Sigmoid colon (tissue), 7 donors: ENCODE results near the gene CEL. TPM values are rescaled to one million over a fixed set of nuclear protein-coding genes. Genes with fewer than 3 reads are reported as not detected.
"Not testable (repeated sequence)": the region's sequence is repeated elsewhere in the genome, so short reads cannot be mapped to it uniquely, and the experiment has no call there.

ENCODE experiments used
- DNase-seq: peaks from one replicate; pipeline ENCODE4 v3.0.0-alpha.2; 2019
- H3K27ac ChIP-seq, 4 donors: fragments of 200-600 bp; sonication (generic); one replicate each; pipeline ENCODE4 v1.5.1; 2016 to 2019; ENCODE audit warnings: mild to moderate bottlenecking in 1 of 4
- H3K27me3 ChIP-seq, 3 donors: fragments of 200-600 bp; sonication (generic); one replicate each; pipeline ENCODE4 v1.5.1; 2019; ENCODE audit warnings: mild to moderate bottlenecking in 1 of 3
- H3K36me3 ChIP-seq, 4 donors: fragments of 200-600 bp; sonication (generic); one replicate each; pipeline ENCODE4 v1.5.1; 2016 to 2019
- H3K4me1 ChIP-seq, 4 donors: fragments of 200-600 bp; sonication (generic); one replicate each; pipeline ENCODE4 v1.5.1; 2017 to 2019
- H3K4me3 ChIP-seq, 4 donors: fragments of 200-600 bp; sonication (generic); one replicate each; pipeline ENCODE4 v1.5.1; 2017 to 2019; ENCODE audit warnings: mild to moderate bottlenecking in 2 of 4, moderate library complexity in 1 of 4
- H3K9me3 ChIP-seq, 4 donors: fragments of 200-600 bp in 3 of 4; sonication (generic) in 3 of 4; one replicate each; pipeline versions ENCODE4 v1.5.1 to v1.6.1; 2013 to 2019
- EP300 ChIP-seq, 4 donors: sonication (generic); formaldehyde crosslinking; IDR thresholded peaks; one replicate each; pipeline ENCODE4 v1.6.1; 2017; ENCODE audit warnings: antibody characterized with exemption in 4 of 4
- POLR2A ChIP-seq, 2 donors: fragments of 450-650 bp; IDR thresholded peaks; one replicate each; pipeline ENCODE4 v1.6.1; 2016; ENCODE audit warnings: antibody characterized with exemption in 2 of 2, mild to moderate bottlenecking in 2 of 2, moderate library complexity in 2 of 2
- POLR2AphosphoS5 ChIP-seq, 4 donors: sonication (generic); formaldehyde crosslinking; IDR thresholded peaks; one replicate each; pipeline ENCODE4 v1.6.1; 2017; ENCODE audit warnings: antibody characterized with exemption in 4 of 4
- WGBS, 2 donors: extraction: QIAGEN DNeasy Blood & Tissue Kit; methylation state at CpG; one replicate each; pipeline ENCODE4 v1.1.7; 2013; 5-methylcytosine and 5-hydroxymethylcytosine counted together
- intact Hi-C: fragments of 100-400 bp; cut with DNase I; formaldehyde crosslinking; loops from one replicate; pipeline ENCODE4 v1.15.1; 2023
- polyA plus RNA-seq, 3 donors: library from polyadenylated mRNA; stranded (reverse); fragments of 200-250 nt; gene quantifications; one replicate each; pipeline ENCODE4 v1.2.3, GENCODE V29; 2013
- total RNA-seq, 4 donors: library from RNA; depleted of rRNA; stranded (reverse); fragments of >200 nt; gene quantifications; one replicate each; pipeline ENCODE4 v1.1.0, GENCODE V29; 2016
- TF ChIP-seq, protein P1 (sequence below), 4 experiments: fragments of 450-650 bp in 3 of 4; fragments of 200-600 bp in 1 of 4; IDR thresholded peaks; one replicate each; pipeline ENCODE4 v1.5.1; 2016 to 2019; ENCODE audit warnings: antibody characterized with exemption in 4 of 4, mild to moderate bottlenecking in 3 of 4, moderate library complexity in 2 of 4
- donor health status: healthy with polysubstance abuse.
- donor health status: Bipolar disorder and iron deficiency.
- donor health status: healthy.

The CEL gene
- total and polyA plus RNA-seq, 7 donors: 0.36 to 4.8 (median 1.0) TPM; not detected in 2

DNA sequence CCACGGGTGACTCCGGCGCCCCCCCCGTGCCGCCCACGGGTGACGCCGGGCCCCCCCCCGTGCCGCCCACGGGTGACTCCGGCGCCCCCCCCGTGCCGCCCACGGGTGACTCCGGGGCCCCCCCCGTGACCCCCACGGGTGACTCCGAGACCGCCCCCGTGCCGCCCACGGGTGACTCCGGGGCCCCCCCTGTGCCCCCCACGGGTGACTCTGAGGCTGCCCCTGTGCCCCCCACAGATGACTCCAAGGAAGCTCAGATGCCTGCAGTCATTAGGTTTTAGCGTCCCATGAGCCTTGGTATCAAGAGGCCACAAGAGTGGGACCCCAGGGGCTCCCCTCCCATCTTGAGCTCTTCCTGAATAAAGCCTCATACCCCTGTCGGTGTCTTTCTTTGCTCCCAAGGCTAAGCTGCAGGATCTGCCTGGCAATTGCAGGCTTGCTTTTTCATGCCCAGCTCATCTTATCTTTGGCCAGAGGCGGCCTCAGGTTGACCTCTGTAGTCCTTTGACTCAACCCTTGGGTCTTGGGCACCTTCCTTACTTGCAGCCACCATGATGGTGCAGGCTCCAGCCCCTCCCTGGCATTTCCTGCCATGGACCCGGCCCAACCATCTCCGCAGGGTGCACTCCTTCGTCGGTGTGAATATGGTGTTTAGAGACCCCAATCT is 9.8 kb downstream of the CEL start:
- H3K4me3 ChIP-seq: no peak overlapping the region
- no peaks in the 10 kb centered on the region for H3K9me3 ChIP-seq
- no peaks in the 10 kb centered on the region for H3K27me3 ChIP-seq
- TF ChIP-seq, protein P1, sequence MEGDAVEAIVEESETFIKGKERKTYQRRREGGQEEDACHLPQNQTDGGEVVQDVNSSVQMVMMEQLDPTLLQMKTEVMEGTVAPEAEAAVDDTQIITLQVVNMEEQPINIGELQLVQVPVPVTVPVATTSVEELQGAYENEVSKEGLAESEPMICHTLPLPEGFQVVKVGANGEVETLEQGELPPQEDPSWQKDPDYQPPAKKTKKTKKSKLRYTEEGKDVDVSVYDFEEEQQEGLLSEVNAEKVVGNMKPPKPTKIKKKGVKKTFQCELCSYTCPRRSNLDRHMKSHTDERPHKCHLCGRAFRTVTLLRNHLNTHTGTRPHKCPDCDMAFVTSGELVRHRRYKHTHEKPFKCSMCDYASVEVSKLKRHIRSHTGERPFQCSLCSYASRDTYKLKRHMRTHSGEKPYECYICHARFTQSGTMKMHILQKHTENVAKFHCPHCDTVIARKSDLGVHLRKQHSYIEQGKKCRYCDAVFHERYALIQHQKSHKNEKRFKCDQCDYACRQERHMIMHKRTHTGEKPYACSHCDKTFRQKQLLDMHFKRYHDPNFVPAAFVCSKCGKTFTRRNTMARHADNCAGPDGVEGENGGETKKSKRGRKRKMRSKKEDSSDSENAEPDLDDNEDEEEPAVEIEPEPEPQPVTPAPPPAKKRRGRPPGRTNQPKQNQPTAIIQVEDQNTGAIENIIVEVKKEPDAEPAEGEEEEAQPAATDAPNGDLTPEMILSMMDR (IDR thresholded peaks at IDR 0.05): no peak
- no peak for TF ChIP-seq POLR2A (IDR thresholded peaks at IDR 0.05)
- TF ChIP-seq POLR2AphosphoS5 (IDR thresholded peaks at IDR 0.05): no peak
- no peak for TF ChIP-seq EP300 (IDR thresholded peaks at IDR 0.05)
- H3K4me1 ChIP-seq: no peaks in the 10 kb centered on the region
- 81 to 92% methylated on average over 33 of the region's 33 CpGs for WGBS, 2 donors
- intact Hi-C loops: no loop called here
- no peaks in the 10 kb centered on the region for H3K36me3 ChIP-seq
- no peak for DNase-seq
- H3K27ac ChIP-seq: no peak overlapping the region

DNA sequence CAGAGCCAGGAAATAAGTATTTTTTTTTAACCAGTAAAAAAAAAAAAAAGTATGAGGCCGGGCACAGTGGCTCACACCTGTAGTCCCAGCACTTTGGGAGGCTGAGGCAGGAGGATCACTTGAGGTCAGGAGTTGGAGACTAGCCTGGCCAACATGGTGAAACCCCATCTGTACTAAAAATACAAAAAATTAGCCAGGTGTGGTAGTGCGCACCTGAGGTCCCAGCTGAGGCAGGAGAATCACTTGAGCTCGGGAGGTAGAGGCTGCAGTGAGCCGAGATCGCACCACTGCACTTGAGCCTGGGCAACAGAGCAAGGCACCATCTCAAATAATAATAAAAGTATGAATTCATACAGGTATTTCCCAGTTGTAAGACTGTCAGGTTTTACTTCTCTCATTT is 10.4 kb downstream of the CEL start:
- H3K9me3 ChIP-seq, H3K4me3 ChIP-seq, DNase-seq, H3K36me3 ChIP-seq, H3K27ac ChIP-seq, H3K27me3 ChIP-seq, intact Hi-C loops, H3K4me1 ChIP-seq: not testable (repeated sequence)
- WGBS, 2 donors: 92 to 95% methylated on average over 5 of the region's 5 CpGs

GRCh38 chr9:133073086-133074014 is 11.6 kb downstream of the CEL start:
- WGBS, 2 donors: 84 to 90% methylated on average over 12 of the region's 12 CpGs
- no peaks in the 10 kb centered on the region for H3K36me3 ChIP-seq
- intact Hi-C loops: no loop called here
- H3K9me3 ChIP-seq: no peaks in the 10 kb centered on the region
- no peak for DNase-seq
- no peaks in the 10 kb centered on the region for H3K4me1 ChIP-seq
- H3K27me3 ChIP-seq: no peaks in the 10 kb centered on the region
- H3K27ac ChIP-seq: no peak overlapping the region
- H3K4me3 ChIP-seq: no peak overlapping the region
- no peak for TF ChIP-seq POLR2A (IDR thresholded peaks at IDR 0.05)
- TF ChIP-seq EP300 (IDR thresholded peaks at IDR 0.05): no peak
- no peak for TF ChIP-seq POLR2AphosphoS5 (IDR thresholded peaks at IDR 0.05)
- TF ChIP-seq, protein P1 (IDR thresholded peaks at IDR 0.05): no peak

DNA sequence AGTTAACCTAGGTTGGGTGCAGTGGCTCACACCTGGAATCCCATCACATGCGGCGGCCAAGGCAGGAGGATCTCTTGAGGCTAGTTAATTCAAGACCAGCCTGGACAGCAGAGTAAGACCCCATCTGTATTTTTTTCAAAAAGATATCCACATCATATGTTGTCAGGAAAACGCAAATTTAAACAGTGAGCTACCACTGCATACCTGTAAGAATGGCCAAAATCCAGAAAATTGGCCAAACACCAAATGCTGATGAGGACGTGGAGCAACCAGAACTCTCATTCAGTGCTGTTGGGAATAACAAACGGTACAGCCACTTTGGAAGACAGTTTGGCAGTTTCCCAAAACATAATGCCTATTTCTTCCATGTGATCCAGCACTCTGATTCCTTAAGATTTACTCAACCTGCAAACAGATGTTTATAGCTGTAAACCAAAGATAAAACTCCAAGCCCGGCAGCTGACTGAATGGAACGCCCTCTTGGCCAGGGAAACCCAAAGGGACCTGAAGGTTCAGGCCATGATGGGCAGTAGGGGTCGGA is 12.4 kb downstream of the CEL start:
- Histone ChIP-seq H3K36me3 (no peaks in the 10 kb centered on the region), H3K4me1 (no peaks in the 10 kb centered on the region), H3K27ac (no peak overlapping the region), H3K4me3 (no peak overlapping the region), H3K27me3 (no peaks in the 10 kb centered on the region), H3K9me3 (no peaks in the 10 kb centered on the region)
- intact Hi-C loops: no loop called here
- no peak for DNase-seq
- WGBS, 2 donors: 32 to 65% methylated on average over 8 of the region's 8 CpGs
- TF ChIP-seq POLR2A (IDR thresholded peaks at IDR 0.05): no peak
- no peak for TF ChIP-seq EP300 (IDR thresholded peaks at IDR 0.05)
- TF ChIP-seq, protein P1 (IDR thresholded peaks at IDR 0.05): no peak
- no peak for TF ChIP-seq POLR2AphosphoS5 (IDR thresholded peaks at IDR 0.05)

DNA sequence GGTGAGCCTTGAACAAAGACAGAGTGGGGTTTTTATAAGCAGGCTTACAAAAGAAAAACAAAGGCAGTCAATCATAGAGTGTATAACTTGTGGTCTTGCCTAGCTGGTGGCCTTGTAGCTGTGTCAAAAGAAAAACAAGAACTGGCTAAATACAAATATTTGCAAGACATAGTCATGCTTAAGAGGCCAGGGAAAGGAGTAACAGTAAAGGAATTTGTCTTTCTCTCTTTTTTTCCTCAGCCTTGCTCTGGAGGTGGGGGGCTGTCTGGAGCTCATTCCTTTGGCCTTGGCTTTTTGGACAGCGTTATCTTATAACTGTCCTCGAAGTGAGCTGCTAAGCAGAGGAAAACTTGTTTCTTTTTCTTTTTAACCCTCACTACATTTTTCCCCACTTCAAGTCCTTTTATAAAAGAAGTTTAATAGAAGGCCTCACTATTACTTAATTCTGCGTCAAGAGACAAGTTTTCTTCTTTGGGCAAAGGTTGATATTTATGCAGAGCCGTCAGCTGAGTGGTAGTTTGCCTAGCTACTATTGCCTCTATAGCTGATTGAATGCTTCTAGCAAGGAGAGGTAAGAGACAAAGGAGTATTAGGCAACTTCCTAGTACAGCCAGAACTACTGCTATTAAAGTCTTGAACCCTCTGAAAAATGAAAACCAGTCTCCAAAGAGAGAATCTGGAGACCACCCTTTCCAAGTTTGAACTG is 14.3 kb downstream of the CEL start:
- H3K27ac ChIP-seq: no peak overlapping the region

More for the DNA sequence above, 14.3 kb downstream of the CEL start:
- TF ChIP-seq, protein P1 (IDR thresholded peaks at IDR 0.05): no peak
- TF ChIP-seq POLR2AphosphoS5 (IDR thresholded peaks at IDR 0.05): no peak
- no peak for TF ChIP-seq EP300 (IDR thresholded peaks at IDR 0.05)
- no peak for TF ChIP-seq POLR2A (IDR thresholded peaks at IDR 0.05)
- no peak overlapping the region for H3K4me3 ChIP-seq
- intact Hi-C loops: no loop called here
- H3K36me3 ChIP-seq: no peaks in the 10 kb centered on the region
- H3K9me3 ChIP-seq: no peaks in the 10 kb centered on the region
- no peaks in the 10 kb centered on the region for H3K27me3 ChIP-seq
- 76 to 82% methylated on average over 4 of the region's 4 CpGs for WGBS, 2 donors
- no peaks in the 10 kb centered on the region for H3K4me1 ChIP-seq
- no peak for DNase-seq
